Activated T-cell treated with anti-CD3 and anti-CD28 coated beads for 24 hours (primary cell): Measurements from ENCODE around the gene CLEC12A.

Source experiments
- DNase-seq: peaks from one replicate; pipeline ENCODE4 v3.0.0-alpha.2; 2020; ENCODE audit warnings: low read depth

Gene CLEC12A

DNA sequence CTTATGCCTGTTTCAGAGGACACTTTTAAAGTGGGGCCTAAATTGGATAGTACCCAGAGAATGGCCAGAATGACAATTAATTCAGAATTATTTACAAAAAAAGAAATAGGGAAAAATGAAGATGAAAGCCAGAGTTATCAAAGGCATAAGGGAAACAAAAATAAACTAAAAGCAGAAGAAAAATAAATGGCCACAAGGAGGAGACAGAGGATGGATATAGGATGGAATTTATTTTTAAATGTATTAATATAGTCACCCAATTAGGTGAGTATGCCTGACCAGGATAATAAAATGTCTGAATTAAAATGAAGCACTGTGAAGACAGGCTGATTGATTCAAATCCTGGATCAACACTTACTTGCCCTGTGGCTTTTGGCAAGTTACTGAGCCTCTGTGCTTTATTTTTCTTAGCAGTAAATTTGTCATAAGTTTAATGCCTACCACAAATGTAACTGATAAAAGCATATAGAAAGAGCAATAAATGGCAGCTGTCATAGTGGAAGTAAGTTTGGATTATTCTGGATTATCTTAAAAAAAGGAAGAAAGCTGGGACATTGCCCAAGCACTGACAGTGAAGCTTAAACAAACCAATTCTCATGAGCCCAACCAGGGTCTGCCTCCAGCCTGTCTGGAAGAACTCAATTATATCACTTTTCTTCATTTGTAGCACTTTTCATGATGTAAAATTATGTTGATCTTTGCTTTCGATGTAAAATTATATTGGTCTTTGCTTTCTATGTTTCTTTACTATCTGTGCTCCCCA lies 62.8 kb downstream of the CLEC12A start:
- DNase-seq: no peak
